MCF 10A (cell line): Measurements from ENCODE around the gene TM9SF3. TPM values are rescaled to one million over a fixed set of nuclear protein-coding genes. Genes with fewer than 3 reads are reported as not detected.

Experiments used
- BruUV-seq: library from RNA; stranded (reverse); fragments of 400-500 nt; replicated peaks from 2 replicates; lab custom pipeline; 2021; lab: Mats Ljungman, UMichigan
- CTCF ChIA-PET: fragments of 300-600 bp; sonication (Branson Sonifier 250); formaldehyde crosslinking; extraction: SDS; loops from one replicate; lab custom pipeline; 2021; ENCODE audit warnings: antibody characterized with exemption, inconsistent platforms; lab: Yijun Ruan, JAX
- POLR2A ChIA-PET: fragments of 300-600, 350-650 bp; sonication (Branson Sonifier 250); formaldehyde crosslinking; extraction: SDS; loops from one replicate; lab custom pipeline; 2020; ENCODE audit warnings: antibody characterized with exemption, inconsistent platforms; lab: Yijun Ruan, JAX
- DNase-seq: peaks from one replicate; pipeline ENCODE4 v3.0.0-alpha.2; 2018; ENCODE audit not compliant: unreplicated experiment
- H3K27ac Mint-ChIP-seq: one replicate; pipeline ENCODE4 v1.8.0; 2022; ENCODE audit warnings: mild to moderate bottlenecking, low read depth, mixed read lengths; ENCODE audit not compliant: unreplicated experiment
- H3K27me3 Mint-ChIP-seq: one replicate; pipeline ENCODE4 v1.8.0; 2022; ENCODE audit warnings: mixed read lengths; ENCODE audit not compliant: insufficient read depth, unreplicated experiment
- H3K36me3 Mint-ChIP-seq: one replicate; pipeline ENCODE4 v1.8.0; 2022; ENCODE audit warnings: mild to moderate bottlenecking, moderate library complexity, mixed read lengths; ENCODE audit not compliant: insufficient read depth, unreplicated experiment
- H3K4me1 Mint-ChIP-seq: one replicate; pipeline ENCODE4 v1.8.0; 2022; ENCODE audit warnings: mixed read lengths; ENCODE audit not compliant: insufficient read depth, unreplicated experiment
- H3K4me3 Mint-ChIP-seq: one replicate; pipeline ENCODE4 v1.8.0; 2022; ENCODE audit warnings: mild to moderate bottlenecking, moderate library complexity, mixed read lengths; ENCODE audit not compliant: unreplicated experiment
- H3K9me3 Mint-ChIP-seq: one replicate; pipeline ENCODE4 v1.8.0; 2022; ENCODE audit warnings: mixed read lengths; ENCODE audit not compliant: unreplicated experiment
- intact Hi-C: fragments of 100-400 bp; cut with micrococcal nuclease; formaldehyde crosslinking; loops from 2 replicates; pipeline ENCODE4 v1.14.1; 2022
- total RNA-seq: library from RNA; stranded (reverse); gene quantifications from 2 replicates; pipeline ENCODE4 v1.2.3, GENCODE V29; 2022
- TF ChIP-seq, protein P1 (sequence below): fragments of 200-600 bp; IDR thresholded peaks from one replicate; pipeline ENCODE4 v1.8.0; 2022; ENCODE audit warnings: antibody characterized with exemption, mild to moderate bottlenecking; ENCODE audit not compliant: unreplicated experiment

TM9SF3 gene
- total RNA-seq, 1 experiment from 2014 or later, result 151 TPM

GRCh38 chr10:96516337-96516736, 70.5 kb downstream of the TM9SF3 start:
- TF ChIP-seq, protein P1, sequence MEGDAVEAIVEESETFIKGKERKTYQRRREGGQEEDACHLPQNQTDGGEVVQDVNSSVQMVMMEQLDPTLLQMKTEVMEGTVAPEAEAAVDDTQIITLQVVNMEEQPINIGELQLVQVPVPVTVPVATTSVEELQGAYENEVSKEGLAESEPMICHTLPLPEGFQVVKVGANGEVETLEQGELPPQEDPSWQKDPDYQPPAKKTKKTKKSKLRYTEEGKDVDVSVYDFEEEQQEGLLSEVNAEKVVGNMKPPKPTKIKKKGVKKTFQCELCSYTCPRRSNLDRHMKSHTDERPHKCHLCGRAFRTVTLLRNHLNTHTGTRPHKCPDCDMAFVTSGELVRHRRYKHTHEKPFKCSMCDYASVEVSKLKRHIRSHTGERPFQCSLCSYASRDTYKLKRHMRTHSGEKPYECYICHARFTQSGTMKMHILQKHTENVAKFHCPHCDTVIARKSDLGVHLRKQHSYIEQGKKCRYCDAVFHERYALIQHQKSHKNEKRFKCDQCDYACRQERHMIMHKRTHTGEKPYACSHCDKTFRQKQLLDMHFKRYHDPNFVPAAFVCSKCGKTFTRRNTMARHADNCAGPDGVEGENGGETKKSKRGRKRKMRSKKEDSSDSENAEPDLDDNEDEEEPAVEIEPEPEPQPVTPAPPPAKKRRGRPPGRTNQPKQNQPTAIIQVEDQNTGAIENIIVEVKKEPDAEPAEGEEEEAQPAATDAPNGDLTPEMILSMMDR, result no peak
- no TSS peak for BruUV-seq
- CTCF ChIA-PET, result interaction anchor here (0.9 to 4.2 kb wide), 5 partner anchors 120 to 273 kb away, joined by 3 to 56 read pairs (median 5); no protein-coding TSS in a partner anchor
- Mint-ChIP-seq H3K36me3 (peaks cover 25% of the 10 kb centered on the region), H3K27me3 (no peaks in the 10 kb centered on the region), H3K4me1 (peaks cover 8% of the 10 kb centered on the region), H3K27ac (no peak overlapping the region), H3K4me3 (no peak overlapping the region), H3K9me3 (no peaks in the 10 kb centered on the region)
- POLR2A ChIA-PET, result interaction anchor here (0.7 to 3.0 kb wide), 4 partner anchors 14 to 141 kb away, joined by 3 to 13 read pairs (median 3); no protein-coding TSS in a partner anchor
- intact Hi-C loops, result no loop called here
- no peak for DNase-seq

GRCh38 chr10:96513698-96514561, 72.9 kb downstream of the TM9SF3 start, which contains the start of gene TLL2:
Gene TLL2, minus strand, starts transcription at chr10:96513926. Its CDS starts 241 bp downstream, at chr10:96513685.
- POLR2A ChIA-PET, result interaction anchor here (0.9 to 3.0 kb wide), 4 partner anchors 12 to 28 kb away, joined by 3 to 13 read pairs (median 5); no protein-coding TSS in a partner anchor

GRCh38 chr10:96513305-96513697, 73.5 kb downstream of the TM9SF3 start:
- H3K36me3 Mint-ChIP-seq, result peaks cover 7% of the 10 kb centered on the region
- CTCF ChIA-PET, result interaction anchor here (0.7 to 4.9 kb wide), 16 partner anchors 10 to 671 kb away, joined by 3 to 56 read pairs (median 6); no protein-coding TSS in a partner anchor
- peak overlapping the region; percentile 54 for H3K4me3 Mint-ChIP-seq
- H3K27me3 Mint-ChIP-seq, result no peaks in the 10 kb centered on the region
- no TSS peak for BruUV-seq
- no peak overlapping the region for H3K27ac Mint-ChIP-seq
- H3K9me3 Mint-ChIP-seq, result no peaks in the 10 kb centered on the region
- POLR2A ChIA-PET, result interaction anchor here (0.7 to 3.0 kb wide), 4 partner anchors 11 to 74 kb away, joined by 3 to 13 read pairs (median 4); partner anchors contain the start of gene TM9SF3
- no peak for DNase-seq
- peaks cover 8% of the 10 kb centered on the region for H3K4me1 Mint-ChIP-seq
- intact Hi-C loops, result loop anchor here (1.0 to 5.0 kb wide), 2 partner anchors 43 to 229 kb away; no protein-coding TSS in a partner anchor
- TF ChIP-seq, protein P1, result no peak

More at GRCh38 chr10:96513698-96514561, 72.9 kb downstream of the TM9SF3 start, which contains the start of gene TLL2:
- Mint-ChIP-seq H3K36me3 (peaks cover 7% of the 10 kb centered on the region), H3K9me3 (no peaks in the 10 kb centered on the region), H3K27me3 (no peaks in the 10 kb centered on the region), H3K4me1 (peaks cover 8% of the 10 kb centered on the region), H3K27ac (no peak within 1 kb of the TSS), H3K4me3 (peak within 1 kb of the TSS; percentile 54)
- intact Hi-C loops, result loop anchor here (1.0 to 5.0 kb wide), 2 partner anchors 44 to 228 kb away; no protein-coding TSS in a partner anchor
- CTCF ChIA-PET, result interaction anchor here (0.6 to 4.9 kb wide), 26 partner anchors 9 to 672 kb away, joined by 3 to 56 read pairs (median 4); no protein-coding TSS in a partner anchor
- DNase-seq, result peak; percentile 87
- TF ChIP-seq, protein P1, result peak; percentile 30
- BruUV-seq, result no TSS peak
